Calu3 (cell line): ENCODE results near the gene MIS18BP1. TPM values are rescaled to one million over a fixed set of nuclear protein-coding genes. Genes with fewer than 3 reads are reported as not detected.
A peak's percentile ranks its signal among the peaks of the same experiment; 100 is the strongest.
"Not testable (repeated sequence)": the region's sequence is repeated elsewhere in the genome, so short reads cannot be mapped to it uniquely, and the experiment has no call there.

Experiments
- Bru-seq: library from RNA; stranded (reverse); fragments of 400-500 nt; gene quantifications from one replicate; lab custom pipeline; 2021; lab: Mats Ljungman, UMichigan
- BruChase-seq, 2 experiments: library from RNA; stranded (reverse); fragments of 400-500 nt; gene quantifications; one replicate each; lab custom pipeline; 2021; lab: Mats Ljungman, UMichigan
- BruUV-seq: library from RNA; stranded (reverse); fragments of 400-500 nt; replicated peaks from 2 replicates; lab custom pipeline; 2021; lab: Mats Ljungman, UMichigan
- CTCF ChIA-PET: fragments of 300-600 bp; sonication (Branson Sonifier 250); formaldehyde crosslinking; loops from one replicate; lab custom pipeline; 2022; ENCODE audit warnings: antibody characterized with exemption; lab: Charles Lee
- DNase-seq: peaks from one replicate; pipeline ENCODE4 v3.0.0; 2022
- H3K27ac Mint-ChIP-seq: one replicate; pipeline ENCODE4 v1.8.0; 2022; ENCODE audit warnings: mixed read lengths; ENCODE audit not compliant: unreplicated experiment
- H3K27me3 Mint-ChIP-seq: one replicate; pipeline ENCODE4 v1.8.0; 2022; ENCODE audit warnings: mixed read lengths; ENCODE audit not compliant: unreplicated experiment
- H3K36me3 Mint-ChIP-seq: one replicate; pipeline ENCODE4 v1.8.0; 2022; ENCODE audit warnings: mild to moderate bottlenecking, moderate library complexity, mixed read lengths; ENCODE audit not compliant: insufficient read depth, unreplicated experiment
- H3K4me1 Mint-ChIP-seq: one replicate; pipeline ENCODE4 v1.8.0; 2022; ENCODE audit warnings: mild to moderate bottlenecking, low read depth, mixed read lengths; ENCODE audit not compliant: unreplicated experiment
- H3K4me3 Mint-ChIP-seq: one replicate; pipeline ENCODE4 v1.8.0; 2022; ENCODE audit warnings: mild to moderate bottlenecking, low read depth, moderate library complexity, mixed read lengths; ENCODE audit not compliant: unreplicated experiment
- H3K9me3 Mint-ChIP-seq: one replicate; pipeline ENCODE4 v1.8.0; 2022; ENCODE audit warnings: low read depth, mixed read lengths; ENCODE audit not compliant: unreplicated experiment
- intact Hi-C: fragments of 100-400 bp; cut with micrococcal nuclease; formaldehyde crosslinking; loops from one replicate; pipeline ENCODE4 v1.10.0; 2022; ENCODE audit not compliant: unreplicated experiment
- long read RNA-seq: library from polyadenylated mRNA; stranded (forward); transcript quantifications from one replicate; pipeline ENCODE4 v2.0.0, GENCODE V29; 2022
- total RNA-seq: library from RNA; stranded (reverse); gene quantifications from 2 replicates; pipeline ENCODE4 v1.2.3, GENCODE V29; 2022
- TF ChIP-seq, protein P1 (sequence below): fragments of 200-600 bp; IDR thresholded peaks from one replicate; pipeline ENCODE4 v1.8.0; 2022; ENCODE audit warnings: antibody characterized with exemption; ENCODE audit not compliant: unreplicated experiment

Gene MIS18BP1
- total RNA-seq (37.7 and 47.4 TPM in 2 replicates), Bru-seq, nascent RNA (percentile 89 among the genes with signal in this experiment), BruChase-seq, experiment 1, labeled RNA remaining after a 6-hour chase (percentile 76 among the genes with signal in this experiment), BruChase-seq, experiment 2, labeled RNA remaining after a 2-hour chase (percentile 88 among the genes with signal in this experiment)
- long read RNA-seq, full-length matches to known transcripts: 8 of 21 reads
- long read RNA-seq, partial matches to known transcripts: 5 of 21 reads
- long read RNA-seq, other reads (novel, unspliced or antisense): 8 of 21 reads

DNA sequence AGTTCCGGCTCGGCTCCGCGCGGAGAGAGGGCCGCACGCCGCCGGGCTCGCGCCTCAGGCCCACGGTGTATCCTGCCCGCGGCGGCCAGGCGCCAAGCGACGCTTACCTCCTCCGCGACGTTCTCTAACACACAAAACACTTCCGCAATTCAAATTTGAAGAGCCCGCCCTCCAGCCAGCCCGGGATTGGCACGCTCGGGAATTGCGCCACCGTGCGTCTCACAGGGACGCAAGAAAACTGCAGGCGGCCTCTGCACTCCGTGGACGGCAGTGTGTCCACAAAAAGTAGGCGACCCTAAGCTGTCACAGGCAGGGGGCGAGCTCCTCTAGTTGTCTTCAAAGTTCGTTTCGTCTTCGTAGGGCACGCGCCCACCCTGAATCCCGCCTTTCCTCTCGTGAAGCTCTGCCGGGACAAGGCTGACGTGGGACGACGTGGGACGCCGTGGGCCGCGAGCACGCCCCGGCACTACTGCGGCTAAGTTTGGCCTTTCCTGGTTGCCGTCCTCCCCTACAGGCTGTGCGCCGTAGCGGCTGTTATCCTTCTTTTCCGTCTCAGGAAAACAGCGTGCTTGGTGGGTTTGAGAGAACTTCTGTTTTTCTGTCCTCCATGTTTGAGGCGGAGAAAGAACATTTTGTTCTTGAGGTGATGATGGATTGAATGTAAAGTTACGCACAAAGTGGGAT, at the start of gene MIS18BP1:
Gene MIS18BP1 (minus strand): TSS at position 133 of the 684 bp plus-strand sequence. CDS start 5,916 bp downstream, outside the sequence.
- peak; percentile 95 for DNase-seq
- H3K4me1 Mint-ChIP-seq: peaks cover 7% of the 10 kb centered on the region
- CTCF ChIA-PET: interaction anchor here (1.2 to 1.3 kb wide), 2 partner anchors 15 to 19 kb away, joined by 4 to 5 read pairs; no protein-coding TSS in a partner anchor
- peak within 1 kb of the TSS; percentile 94 for H3K4me3 Mint-ChIP-seq
- intact Hi-C loops: loop anchor here (5.0 kb wide), 2 partner anchors 121 to 341 kb away; partner anchors contain the start of gene FKBP3
- TF ChIP-seq, protein P1, sequence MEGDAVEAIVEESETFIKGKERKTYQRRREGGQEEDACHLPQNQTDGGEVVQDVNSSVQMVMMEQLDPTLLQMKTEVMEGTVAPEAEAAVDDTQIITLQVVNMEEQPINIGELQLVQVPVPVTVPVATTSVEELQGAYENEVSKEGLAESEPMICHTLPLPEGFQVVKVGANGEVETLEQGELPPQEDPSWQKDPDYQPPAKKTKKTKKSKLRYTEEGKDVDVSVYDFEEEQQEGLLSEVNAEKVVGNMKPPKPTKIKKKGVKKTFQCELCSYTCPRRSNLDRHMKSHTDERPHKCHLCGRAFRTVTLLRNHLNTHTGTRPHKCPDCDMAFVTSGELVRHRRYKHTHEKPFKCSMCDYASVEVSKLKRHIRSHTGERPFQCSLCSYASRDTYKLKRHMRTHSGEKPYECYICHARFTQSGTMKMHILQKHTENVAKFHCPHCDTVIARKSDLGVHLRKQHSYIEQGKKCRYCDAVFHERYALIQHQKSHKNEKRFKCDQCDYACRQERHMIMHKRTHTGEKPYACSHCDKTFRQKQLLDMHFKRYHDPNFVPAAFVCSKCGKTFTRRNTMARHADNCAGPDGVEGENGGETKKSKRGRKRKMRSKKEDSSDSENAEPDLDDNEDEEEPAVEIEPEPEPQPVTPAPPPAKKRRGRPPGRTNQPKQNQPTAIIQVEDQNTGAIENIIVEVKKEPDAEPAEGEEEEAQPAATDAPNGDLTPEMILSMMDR: peak; percentile 69
- peaks cover 4% of the 10 kb centered on the region for H3K9me3 Mint-ChIP-seq
- H3K36me3 Mint-ChIP-seq: peaks cover 27% of the 10 kb centered on the region
- H3K27me3 Mint-ChIP-seq: no peaks in the 10 kb centered on the region
- H3K27ac Mint-ChIP-seq: peak within 1 kb of the TSS; percentile 94
- BruUV-seq: TSS peak; percentile 96

DNA sequence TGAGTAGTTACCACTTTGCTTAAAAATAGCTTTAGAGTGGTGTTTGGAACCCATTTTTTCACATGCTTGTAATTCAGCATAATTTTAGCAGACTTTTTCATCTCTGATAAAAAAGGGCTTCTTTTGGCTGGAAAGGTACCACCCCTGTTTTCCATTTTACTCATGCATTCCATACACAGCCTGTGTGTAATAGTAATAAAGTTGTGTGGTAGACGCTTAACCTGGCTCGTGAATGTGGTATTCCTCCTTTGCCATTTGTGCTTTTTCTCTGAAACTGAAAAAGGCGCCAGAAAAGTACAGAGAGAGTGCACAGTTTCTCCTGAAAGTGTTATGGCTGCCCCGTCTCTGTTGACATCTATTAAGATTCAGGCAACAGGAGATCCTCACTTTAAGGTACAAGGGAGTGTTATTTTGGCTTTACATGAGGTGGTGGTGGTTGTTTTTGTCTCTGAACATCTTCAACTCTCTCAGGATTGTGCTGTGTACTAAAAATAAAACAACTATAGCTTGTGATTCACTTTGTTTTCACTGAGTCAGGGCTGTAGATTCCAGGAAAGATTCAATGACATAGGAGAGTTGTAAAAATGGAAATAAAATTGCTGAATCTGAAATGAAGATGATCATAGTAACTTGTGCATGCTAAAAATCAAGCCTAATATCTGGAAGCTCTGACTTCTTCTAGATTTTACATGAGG, 45.6 kb upstream of the MIS18BP1 start:
- BruUV-seq: no TSS peak
- TF ChIP-seq, protein P1: no peak
- intact Hi-C loops: no loop called here
- Mint-ChIP-seq H3K27ac (no peak overlapping the region), H3K4me1 (no peaks in the 10 kb centered on the region), H3K36me3 (no peaks in the 10 kb centered on the region), H3K9me3 (no peaks in the 10 kb centered on the region), H3K4me3 (no peak overlapping the region), H3K27me3 (peaks cover 4% of the 10 kb centered on the region)
- CTCF ChIA-PET: no interaction called here
- DNase-seq: no peak

DNA sequence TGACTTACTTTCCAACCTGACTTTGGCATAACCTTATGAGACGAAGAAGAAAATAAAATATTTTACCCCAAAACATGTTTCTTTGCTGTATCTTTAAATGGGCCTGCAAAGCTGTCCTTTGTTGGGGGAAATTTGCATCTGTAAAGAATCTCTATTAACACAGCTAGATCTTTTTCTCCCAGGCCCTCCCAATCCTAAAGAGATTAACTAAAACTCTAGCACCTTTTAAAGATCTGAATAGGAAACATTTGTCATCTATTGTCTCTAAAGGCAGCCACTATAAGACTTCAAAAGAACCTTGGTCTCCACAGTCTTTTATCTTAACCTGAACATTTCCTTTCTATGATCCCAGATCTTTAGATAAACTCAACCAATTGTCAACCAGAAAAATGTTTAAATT, 41.8 kb upstream of the MIS18BP1 start:
- intact Hi-C loops, CTCF ChIA-PET, DNase-seq, H3K27me3 Mint-ChIP-seq, BruUV-seq, H3K27ac Mint-ChIP-seq, H3K36me3 Mint-ChIP-seq, H3K4me1 Mint-ChIP-seq, H3K4me3 Mint-ChIP-seq, H3K9me3 Mint-ChIP-seq: not testable (repeated sequence)

DNA sequence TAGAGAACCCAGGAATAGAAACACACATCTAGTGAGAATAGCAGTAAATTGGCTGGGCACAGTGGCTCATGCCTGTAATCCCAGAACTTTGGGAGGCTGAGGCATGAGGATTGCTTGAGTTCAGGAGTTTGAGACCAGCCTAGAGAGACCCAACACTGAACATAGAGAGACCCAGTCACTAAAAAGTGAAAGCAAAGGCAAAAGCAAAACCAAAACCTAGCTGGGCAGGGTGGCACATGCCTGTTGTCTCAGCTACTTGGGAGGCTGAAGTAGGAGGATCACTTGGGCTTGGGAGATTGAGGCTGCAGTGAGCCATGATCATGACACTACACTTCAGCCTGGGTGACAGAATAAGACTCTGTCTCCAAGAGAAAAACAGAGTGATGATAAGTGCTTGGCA, 37.5 kb upstream of the MIS18BP1 start:
- peaks cover 8% of the 10 kb centered on the region for H3K27me3 Mint-ChIP-seq
- DNase-seq: no peak
- intact Hi-C loops: no loop called here
- no peaks in the 10 kb centered on the region for H3K4me1 Mint-ChIP-seq
- TF ChIP-seq, protein P1: no peak
- no peaks in the 10 kb centered on the region for H3K36me3 Mint-ChIP-seq
- CTCF ChIA-PET: interaction anchor here (0.6 to 1.4 kb wide), 2 partner anchors 13 to 315 kb away, joined by 3 to 5 read pairs; no protein-coding TSS in a partner anchor
- no peak overlapping the region for H3K4me3 Mint-ChIP-seq
- no TSS peak for BruUV-seq
- no peaks in the 10 kb centered on the region for H3K9me3 Mint-ChIP-seq
- no peak overlapping the region for H3K27ac Mint-ChIP-seq
